Stimulated activated memory B cell treated with anti-CD40 and anti-IgM and Interleukin-4, amounts not matched to agents 10 μg/mL and 1 μg/mL and 100 μg/mL, for 72 hours (primary cell): ENCODE measurements around the gene GLCE.
"Not testable (repeated sequence)": the region's sequence is repeated elsewhere in the genome, so short reads cannot be mapped to it uniquely, and the experiment has no call there.

Experiments used
- ATAC-seq: fragments of 150-1000 bp; cut with Tn5 transposase; 2 replicates; pipeline ENCODE4 v1.10.0; 2021
- H3K27ac Mint-ChIP-seq: one replicate; pipeline ENCODE4 v1.8.0; 2022; ENCODE audit warnings: mild to moderate bottlenecking, mixed read lengths
- H3K27me3 Mint-ChIP-seq: one replicate; pipeline ENCODE4 v1.8.0; 2022; ENCODE audit warnings: mixed read lengths
- H3K36me3 Mint-ChIP-seq: one replicate; pipeline ENCODE4 v1.8.0; 2022; ENCODE audit warnings: mixed read lengths
- H3K4me1 Mint-ChIP-seq: one replicate; pipeline ENCODE4 v1.8.0; 2022; ENCODE audit warnings: mixed read lengths
- H3K4me3 Mint-ChIP-seq: one replicate; pipeline ENCODE4 v1.8.0; 2022; ENCODE audit warnings: mild to moderate bottlenecking, moderate library complexity, mixed read lengths
- H3K9me3 Mint-ChIP-seq: one replicate; pipeline ENCODE4 v1.8.0; 2022; ENCODE audit warnings: mixed read lengths

The GLCE gene

GRCh38 chr15:69280783-69281182 is 120.3 kb downstream of the GLCE start:
- H3K4me1 Mint-ChIP-seq = no peaks in the 10 kb centered on the region
- ATAC-seq = no peak
- peaks cover 26% of the 10 kb centered on the region for H3K27me3 Mint-ChIP-seq
- no peak overlapping the region for H3K27ac Mint-ChIP-seq
- H3K9me3 Mint-ChIP-seq = no peaks in the 10 kb centered on the region
- no peak overlapping the region for H3K4me3 Mint-ChIP-seq
- H3K36me3 Mint-ChIP-seq = no peaks in the 10 kb centered on the region

- Mint-ChIP-seq H3K4me1 (no peaks in the 10 kb centered on the region), H3K27ac (no peak overlapping the region)
Observed at GRCh38 chr15:69282104-69282743, 121.8 kb downstream of the GLCE start.

GRCh38 chr15:69285834-69286233 is 125.4 kb downstream of the GLCE start:
- peaks cover 17% of the 10 kb centered on the region for H3K27me3 Mint-ChIP-seq
- no peaks in the 10 kb centered on the region for H3K36me3 Mint-ChIP-seq
- H3K4me1 Mint-ChIP-seq = no peaks in the 10 kb centered on the region
- no peak overlapping the region for H3K4me3 Mint-ChIP-seq
- no peak for ATAC-seq
- H3K9me3 Mint-ChIP-seq = no peaks in the 10 kb centered on the region
- H3K27ac Mint-ChIP-seq = no peak overlapping the region

More at GRCh38 chr15:69282104-69282743, 121.8 kb downstream of the GLCE start:
- no peaks in the 10 kb centered on the region for H3K36me3 Mint-ChIP-seq
- H3K27me3 Mint-ChIP-seq = peaks cover 18% of the 10 kb centered on the region
- no peak overlapping the region for H3K4me3 Mint-ChIP-seq
- ATAC-seq = no peak
- H3K9me3 Mint-ChIP-seq = no peaks in the 10 kb centered on the region

GRCh38 chr15:69288011-69288410 is 127.6 kb downstream of the GLCE start:
- Mint-ChIP-seq H3K27me3 (peaks cover 5% of the 10 kb centered on the region), H3K4me1 (no peaks in the 10 kb centered on the region), H3K9me3 (no peaks in the 10 kb centered on the region), H3K4me3 (no peak overlapping the region), H3K36me3 (no peaks in the 10 kb centered on the region), H3K27ac (no peak overlapping the region)
- ATAC-seq = no peak

- no peaks in the 10 kb centered on the region for H3K9me3 Mint-ChIP-seq
- no peaks in the 10 kb centered on the region for H3K4me1 Mint-ChIP-seq
- no peak for ATAC-seq
- H3K36me3 Mint-ChIP-seq = no peaks in the 10 kb centered on the region
- no peak overlapping the region for H3K4me3 Mint-ChIP-seq
- no peak overlapping the region for H3K27ac Mint-ChIP-seq
- no peaks in the 10 kb centered on the region for H3K27me3 Mint-ChIP-seq
Observed at GRCh38 chr15:69288531-69289341, 128.3 kb downstream of the GLCE start.

GRCh38 chr15:69289342-69290146 is 129.1 kb downstream of the GLCE start:
- Mint-ChIP-seq H3K4me3 (no peak overlapping the region), H3K27me3 (no peaks in the 10 kb centered on the region), H3K27ac (no peak overlapping the region), H3K9me3 (no peaks in the 10 kb centered on the region), H3K36me3 (no peaks in the 10 kb centered on the region), H3K4me1 (no peaks in the 10 kb centered on the region)
- ATAC-seq = no peak

GRCh38 chr15:69290346-69291164 is 130.1 kb downstream of the GLCE start:
- Mint-ChIP-seq H3K27me3 (no peaks in the 10 kb centered on the region), H3K4me3 (no peak overlapping the region), H3K4me1 (no peaks in the 10 kb centered on the region), H3K27ac (no peak overlapping the region), H3K9me3 (peaks cover 3% of the 10 kb centered on the region), H3K36me3 (no peaks in the 10 kb centered on the region)
- ATAC-seq = no peak

- H3K36me3 Mint-ChIP-seq, H3K4me1 Mint-ChIP-seq, H3K4me3 Mint-ChIP-seq, ATAC-seq, H3K27ac Mint-ChIP-seq, H3K9me3 Mint-ChIP-seq, H3K27me3 Mint-ChIP-seq: not testable (repeated sequence)
Observed at GRCh38 chr15:69291651-69292050, 131.2 kb downstream of the GLCE start.

- Mint-ChIP-seq H3K4me3 (no peak overlapping the region), H3K27ac (no peak overlapping the region), H3K9me3 (peaks cover 3% of the 10 kb centered on the region), H3K27me3 (peaks cover 17% of the 10 kb centered on the region), H3K4me1 (no peaks in the 10 kb centered on the region), H3K36me3 (no peaks in the 10 kb centered on the region)
- no peak for ATAC-seq
Observed at GRCh38 chr15:69292826-69293420, 132.5 kb downstream of the GLCE start.

- H3K4me1 Mint-ChIP-seq = no peaks in the 10 kb centered on the region
- H3K27ac Mint-ChIP-seq = no peak overlapping the region
- peaks cover 3% of the 10 kb centered on the region for H3K9me3 Mint-ChIP-seq
- H3K4me3 Mint-ChIP-seq = no peak overlapping the region
- peaks cover 24% of the 10 kb centered on the region for H3K27me3 Mint-ChIP-seq
- no peak for ATAC-seq
- no peaks in the 10 kb centered on the region for H3K36me3 Mint-ChIP-seq
Observed at GRCh38 chr15:69293741-69294615, 133.5 kb downstream of the GLCE start.

- Mint-ChIP-seq H3K9me3 (peaks cover 3% of the 10 kb centered on the region), H3K4me3 (no peak overlapping the region), H3K4me1 (peaks cover 7% of the 10 kb centered on the region), H3K36me3 (no peaks in the 10 kb centered on the region), H3K27me3 (peaks cover 49% of the 10 kb centered on the region), H3K27ac (no peak overlapping the region)
- no peak for ATAC-seq
Observed at GRCh38 chr15:69296606-69297005, 136.2 kb downstream of the GLCE start.

- Mint-ChIP-seq H3K9me3 (peaks cover 3% of the 10 kb centered on the region), H3K4me3 (no peak overlapping the region), H3K27ac (no peak overlapping the region), H3K36me3 (no peaks in the 10 kb centered on the region), H3K27me3 (peaks cover 61% of the 10 kb centered on the region), H3K4me1 (peaks cover 7% of the 10 kb centered on the region)
- no peak for ATAC-seq
Observed at GRCh38 chr15:69297642-69298353, 137.4 kb downstream of the GLCE start.

- Mint-ChIP-seq H3K4me3 (no peak overlapping the region), H3K9me3 (peaks cover 3% of the 10 kb centered on the region), H3K27ac (no peak overlapping the region), H3K27me3 (peaks cover 66% of the 10 kb centered on the region), H3K36me3 (no peaks in the 10 kb centered on the region), H3K4me1 (peaks cover 7% of the 10 kb centered on the region)
- no peak for ATAC-seq
Observed at GRCh38 chr15:69298354-69298696, 137.9 kb downstream of the GLCE start.
